ENCODE measurements around the gene ANKS6.

Gene ANKS6

DNA sequence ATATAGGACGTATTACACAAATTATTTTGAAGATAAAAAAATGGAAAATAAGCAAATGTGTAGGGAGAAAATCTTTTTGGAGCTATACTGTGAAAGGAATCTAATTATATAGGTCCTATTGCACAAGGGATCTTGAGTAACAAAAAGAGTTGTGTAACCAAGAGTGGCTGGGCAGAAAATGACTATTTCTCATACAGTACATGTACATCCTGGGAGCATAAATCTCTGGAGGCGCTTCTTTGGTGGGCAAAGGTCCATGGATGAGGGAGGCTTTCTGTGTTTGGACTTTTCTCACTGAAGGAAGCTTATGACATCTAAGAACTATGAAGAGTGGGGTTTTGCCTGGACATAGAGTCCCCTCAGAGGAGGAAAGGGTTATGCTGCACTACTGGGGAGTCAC lies 29.8 kb downstream of the ANKS6 start:
- H3K27ac Mint-ChIP-seq, result no peak overlapping the region
- no peak overlapping the region for H3K4me3 Mint-ChIP-seq
- ATAC-seq (replicated peaks), result no peak
- H3K9me3 Mint-ChIP-seq, result no peaks in the 10 kb centered on the region
- no peaks in the 10 kb centered on the region for H3K27me3 Mint-ChIP-seq
- H3K4me1 Mint-ChIP-seq (ENCODE audit: low read depth in 2 of 2), result no peaks in the 10 kb centered on the region
- no peak for DNase-seq
- H3K36me3 Mint-ChIP-seq (ENCODE audit: insufficient read depth), result no peaks in the 10 kb centered on the region

DNA sequence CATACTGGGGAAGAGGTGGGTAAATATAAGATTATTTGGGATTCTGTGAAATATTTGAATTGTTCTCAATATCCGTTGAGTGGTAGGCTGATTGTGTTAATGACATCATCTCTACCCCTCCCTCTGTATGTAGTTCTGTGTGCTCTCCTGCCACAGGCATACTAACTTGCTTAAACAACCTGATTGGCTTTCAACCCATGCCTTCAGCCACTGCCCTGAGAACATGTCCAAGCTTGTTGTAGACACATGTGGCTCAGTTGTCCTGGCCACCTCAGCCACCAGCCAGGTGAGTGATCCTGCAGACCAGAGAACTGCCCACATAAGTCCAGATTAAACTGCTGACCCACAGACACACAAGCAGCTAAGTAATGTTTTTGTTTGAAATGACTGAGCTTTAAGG lies 31.1 kb downstream of the ANKS6 start:
- Mint-ChIP-seq H3K27me3 (no peaks in the 10 kb centered on the region), H3K27ac (no peak overlapping the region), H3K9me3 (no peaks in the 10 kb centered on the region), H3K4me3 (no peak overlapping the region), H3K4me1 (ENCODE audit: low read depth in 2 of 2) (no peaks in the 10 kb centered on the region), H3K36me3 (ENCODE audit: insufficient read depth) (no peaks in the 10 kb centered on the region)
- no peak for DNase-seq
- no peak for ATAC-seq (replicated peaks)

DNA sequence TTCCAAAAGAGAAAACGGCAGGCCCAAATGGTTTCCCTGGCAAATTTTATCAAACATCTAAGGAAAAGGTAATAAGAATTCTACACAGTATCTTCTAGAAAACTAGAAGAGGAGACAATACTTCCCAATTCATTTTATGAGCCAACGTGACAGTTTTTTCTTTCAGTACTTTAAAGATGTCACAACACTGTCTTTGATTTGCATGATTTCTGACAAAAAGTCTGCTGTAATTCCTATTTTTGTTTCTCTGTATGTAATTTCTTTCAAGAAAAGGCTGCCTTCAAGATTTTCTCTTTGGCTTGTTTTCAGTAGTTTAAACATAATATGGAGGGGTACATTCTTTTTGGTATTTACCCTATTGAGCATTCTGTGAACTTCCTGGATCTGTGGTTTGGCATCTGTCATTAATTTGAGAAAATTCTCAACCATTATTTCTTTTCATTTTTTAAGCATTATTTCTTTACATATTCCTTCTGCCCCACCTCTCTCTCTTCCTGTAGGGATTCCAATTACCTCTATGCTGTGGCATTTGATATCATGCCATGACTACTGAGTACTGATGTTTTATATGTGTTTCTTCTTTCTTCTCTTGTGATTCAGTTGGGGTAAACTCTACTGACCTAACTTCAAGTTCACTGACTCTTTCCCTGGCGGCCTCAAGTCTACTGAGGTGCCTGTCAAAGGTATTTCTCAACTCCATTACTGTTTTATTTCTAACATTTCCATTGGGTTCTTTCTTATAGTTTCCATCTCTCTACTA lies 32.2 kb downstream of the ANKS6 start:
- Mint-ChIP-seq H3K36me3 (ENCODE audit: insufficient read depth) (no peaks in the 10 kb centered on the region), H3K9me3 (no peaks in the 10 kb centered on the region)
- DNase-seq, result no peak

DNA sequence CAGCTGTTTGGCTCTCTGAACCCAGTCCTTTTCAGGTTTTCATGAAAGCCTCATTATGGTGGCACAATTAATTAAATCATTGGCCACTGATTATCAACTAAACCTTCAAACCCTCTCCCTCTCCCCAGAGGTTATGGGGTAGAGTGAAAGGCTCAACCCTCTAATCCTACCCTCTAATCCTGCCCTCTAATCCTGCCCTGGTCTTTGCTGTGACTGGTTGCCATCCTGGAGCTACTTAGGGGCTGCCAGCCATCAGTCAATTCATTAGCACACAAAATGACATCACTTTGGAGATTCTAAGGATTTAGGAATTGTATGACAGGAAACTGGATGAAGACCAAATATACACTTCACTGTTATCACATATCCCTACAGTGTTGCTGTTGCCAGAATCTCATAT lies 36.1 kb downstream of the ANKS6 start:
- no peaks in the 10 kb centered on the region for H3K4me1 Mint-ChIP-seq (ENCODE audit: low read depth in 2 of 2)

More for the DNA sequence above, 32.2 kb downstream of the ANKS6 start:
- no peak overlapping the region for H3K4me3 Mint-ChIP-seq
- no peaks in the 10 kb centered on the region for H3K27me3 Mint-ChIP-seq
- H3K4me1 Mint-ChIP-seq (ENCODE audit: low read depth in 2 of 2), result no peaks in the 10 kb centered on the region
- no peak overlapping the region for H3K27ac Mint-ChIP-seq
- no peak for ATAC-seq (replicated peaks)

DNA sequence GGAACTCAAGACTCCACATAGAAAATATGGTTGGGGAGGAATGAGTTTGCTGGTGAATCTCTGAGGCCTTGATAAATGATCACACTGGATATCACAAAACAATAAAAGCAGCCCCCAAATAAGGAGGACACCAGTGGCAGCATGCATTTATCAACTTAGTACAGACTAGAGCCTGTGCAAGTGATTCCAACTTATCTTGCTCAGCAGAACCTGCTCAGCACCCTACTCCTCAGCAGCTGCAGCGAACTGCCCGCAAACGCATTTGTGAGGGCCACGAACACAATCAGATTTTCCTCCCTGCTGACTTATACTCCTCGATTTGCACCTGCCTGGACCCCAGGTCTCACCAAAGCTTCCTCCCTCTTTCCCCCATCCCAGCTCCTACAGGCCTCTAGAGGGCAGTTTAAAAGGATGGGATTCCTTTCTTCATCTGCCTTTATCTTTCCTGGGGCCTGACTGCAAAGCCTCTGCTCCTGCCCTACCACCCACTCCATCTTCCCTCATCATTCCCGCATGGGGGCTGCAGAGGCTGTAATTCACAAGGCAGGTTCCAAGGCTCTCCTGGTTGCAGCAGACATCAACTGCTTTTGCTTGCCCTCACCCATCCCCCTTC lies 41.2 kb downstream of the ANKS6 start:
- Mint-ChIP-seq H3K27me3 (no peaks in the 10 kb centered on the region), H3K36me3 (ENCODE audit: insufficient read depth) (no peaks in the 10 kb centered on the region), H3K9me3 (no peaks in the 10 kb centered on the region), H3K4me1 (ENCODE audit: low read depth in 2 of 2) (peaks cover 0 to under 1% of the 10 kb centered on the region in 2 donors), H3K27ac (no peak overlapping the region), H3K4me3 (no peak overlapping the region)
- ATAC-seq (replicated peaks), result no peak
- DNase-seq, result no peak

More for the DNA sequence above, 36.1 kb downstream of the ANKS6 start:
- Mint-ChIP-seq H3K27ac (no peak overlapping the region), H3K9me3 (no peaks in the 10 kb centered on the region), H3K27me3 (no peaks in the 10 kb centered on the region), H3K36me3 (ENCODE audit: insufficient read depth) (no peaks in the 10 kb centered on the region), H3K4me3 (no peak overlapping the region)
- ATAC-seq (replicated peaks) (no peak), DNase-seq (no peak)

DNA sequence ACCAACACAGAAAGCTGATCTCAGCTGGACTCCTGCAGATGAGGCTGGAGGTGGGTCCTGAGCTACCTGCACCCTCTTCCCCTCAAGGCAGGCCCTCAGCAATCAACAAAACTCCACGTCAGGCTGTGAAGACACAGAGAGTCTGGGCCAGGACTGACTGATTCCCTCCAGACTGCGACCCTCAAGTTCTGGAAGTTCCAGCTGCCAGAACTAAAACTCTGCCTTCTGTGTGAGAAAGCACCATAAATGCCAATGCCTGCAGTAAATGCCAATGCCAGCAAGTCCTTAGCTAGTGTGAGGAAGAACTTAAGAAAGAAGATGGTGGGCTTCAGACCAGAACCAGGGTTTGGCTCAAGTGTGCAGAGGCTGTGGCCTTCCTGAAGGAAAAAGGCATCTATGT lies 45.1 kb downstream of the ANKS6 start:
- H3K4me3 Mint-ChIP-seq, result no peak overlapping the region
- peaks cover 3% of the 10 kb centered on the region for H3K36me3 Mint-ChIP-seq (ENCODE audit: insufficient read depth)
- H3K27ac Mint-ChIP-seq, result no peak overlapping the region
- H3K9me3 Mint-ChIP-seq, result no peaks in the 10 kb centered on the region
- DNase-seq (no peak), ATAC-seq (replicated peaks) (no peak)
- no peaks in the 10 kb centered on the region for H3K27me3 Mint-ChIP-seq
- H3K4me1 Mint-ChIP-seq (ENCODE audit: low read depth in 2 of 2), result peaks cover 0 to 3% of the 10 kb centered on the region in 2 donors

DNA sequence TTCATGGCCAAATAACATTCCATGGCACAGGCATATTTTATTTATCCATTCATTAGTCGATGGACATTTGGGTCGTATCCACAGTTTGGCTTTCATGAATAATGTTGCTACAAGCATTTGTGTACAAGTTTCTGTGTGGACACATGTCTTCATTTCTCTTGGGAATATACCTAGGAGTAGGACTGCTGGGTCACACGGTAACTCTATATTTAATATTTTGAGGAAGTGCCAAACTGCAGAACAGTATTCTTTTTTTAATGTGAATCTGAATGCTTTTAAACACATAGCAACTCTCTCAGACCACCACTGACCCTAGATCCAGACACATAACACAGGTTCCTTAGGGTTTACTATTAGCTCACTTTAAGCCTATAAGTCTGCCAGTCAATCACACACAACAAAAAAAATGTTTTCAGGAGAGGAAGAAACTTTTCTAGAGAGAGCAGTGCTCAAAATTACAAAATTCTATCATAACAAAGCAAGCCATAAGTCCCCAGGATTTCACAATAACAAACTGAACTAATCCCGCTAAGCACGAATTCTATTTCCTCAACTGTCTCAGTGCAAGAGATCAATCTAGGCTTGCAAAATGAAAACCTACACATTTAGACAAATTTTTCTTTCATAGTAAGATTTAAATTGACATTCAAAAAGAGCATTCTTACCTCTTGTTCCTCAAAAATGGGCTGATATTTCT lies 45.8 kb downstream of the ANKS6 start:
- H3K27me3 Mint-ChIP-seq, result no peaks in the 10 kb centered on the region
- peaks cover 0 to 3% of the 10 kb centered on the region in 2 donors for H3K4me1 Mint-ChIP-seq (ENCODE audit: low read depth in 2 of 2)
- no peak for DNase-seq
- peaks cover 6% of the 10 kb centered on the region for H3K36me3 Mint-ChIP-seq (ENCODE audit: insufficient read depth)
- no peak overlapping the region for H3K4me3 Mint-ChIP-seq
- no peaks in the 10 kb centered on the region for H3K9me3 Mint-ChIP-seq
- no peak for ATAC-seq (replicated peaks)
- peak overlapping the region in 1 of 2 donors; percentile 66 for H3K27ac Mint-ChIP-seq

DNA sequence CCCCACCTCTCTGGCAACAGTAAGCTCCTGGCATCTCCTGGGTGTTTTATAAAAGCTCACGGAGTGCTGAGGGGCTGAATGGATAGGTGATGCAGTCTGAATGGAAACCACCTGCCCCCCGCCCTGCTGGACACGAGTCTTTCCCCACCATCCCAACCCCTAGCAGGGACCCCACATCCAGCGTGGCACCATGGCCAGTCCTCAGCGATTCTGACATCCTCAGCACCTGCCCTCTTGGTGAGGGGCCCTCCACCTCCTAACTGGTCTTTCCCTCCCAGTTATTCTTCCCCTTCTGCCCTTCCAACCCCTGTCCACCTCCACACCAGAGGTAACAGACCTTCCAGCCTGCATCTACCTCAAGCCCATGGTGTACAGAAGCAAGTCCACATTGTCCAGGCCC lies 48.9 kb downstream of the ANKS6 start:
- Mint-ChIP-seq H3K36me3 (ENCODE audit: insufficient read depth) (peaks cover 6% of the 10 kb centered on the region), H3K4me1 (ENCODE audit: low read depth in 2 of 2) (peaks cover 0 to 3% of the 10 kb centered on the region in 2 donors), H3K27me3 (no peaks in the 10 kb centered on the region), H3K27ac (no peak overlapping the region), H3K9me3 (no peaks in the 10 kb centered on the region), H3K4me3 (no peak overlapping the region)
- DNase-seq (no peak), ATAC-seq (replicated peaks) (no peak)

DNA sequence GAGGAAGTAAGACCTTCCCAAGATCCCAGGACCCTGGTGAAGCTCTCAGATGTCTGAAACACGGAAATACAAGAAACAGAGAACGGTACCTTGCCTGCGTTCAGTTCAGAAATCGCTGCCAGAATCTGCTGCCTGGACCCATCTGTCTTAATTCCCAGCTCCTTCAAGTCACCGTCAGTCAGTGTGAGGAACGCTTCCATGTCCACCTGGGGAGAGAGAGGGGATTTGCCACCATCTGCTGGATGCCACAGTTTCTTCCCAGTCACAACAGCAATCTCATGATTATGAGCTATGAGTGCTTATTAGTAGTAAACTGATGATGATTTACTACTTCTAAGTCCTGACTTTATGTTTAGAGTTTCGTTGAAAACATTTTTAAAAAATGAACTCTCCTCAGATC lies 50.9 kb downstream of the ANKS6 start:
- no peak for DNase-seq
- Mint-ChIP-seq H3K4me1 (ENCODE audit: low read depth in 2 of 2) (peaks cover 0 to 3% of the 10 kb centered on the region in 2 donors), H3K27me3 (no peaks in the 10 kb centered on the region), H3K36me3 (ENCODE audit: insufficient read depth) (peaks cover 13% of the 10 kb centered on the region), H3K4me3 (no peak overlapping the region), H3K27ac (no peak overlapping the region), H3K9me3 (no peaks in the 10 kb centered on the region)
- ATAC-seq (replicated peaks), result no peak

DNA sequence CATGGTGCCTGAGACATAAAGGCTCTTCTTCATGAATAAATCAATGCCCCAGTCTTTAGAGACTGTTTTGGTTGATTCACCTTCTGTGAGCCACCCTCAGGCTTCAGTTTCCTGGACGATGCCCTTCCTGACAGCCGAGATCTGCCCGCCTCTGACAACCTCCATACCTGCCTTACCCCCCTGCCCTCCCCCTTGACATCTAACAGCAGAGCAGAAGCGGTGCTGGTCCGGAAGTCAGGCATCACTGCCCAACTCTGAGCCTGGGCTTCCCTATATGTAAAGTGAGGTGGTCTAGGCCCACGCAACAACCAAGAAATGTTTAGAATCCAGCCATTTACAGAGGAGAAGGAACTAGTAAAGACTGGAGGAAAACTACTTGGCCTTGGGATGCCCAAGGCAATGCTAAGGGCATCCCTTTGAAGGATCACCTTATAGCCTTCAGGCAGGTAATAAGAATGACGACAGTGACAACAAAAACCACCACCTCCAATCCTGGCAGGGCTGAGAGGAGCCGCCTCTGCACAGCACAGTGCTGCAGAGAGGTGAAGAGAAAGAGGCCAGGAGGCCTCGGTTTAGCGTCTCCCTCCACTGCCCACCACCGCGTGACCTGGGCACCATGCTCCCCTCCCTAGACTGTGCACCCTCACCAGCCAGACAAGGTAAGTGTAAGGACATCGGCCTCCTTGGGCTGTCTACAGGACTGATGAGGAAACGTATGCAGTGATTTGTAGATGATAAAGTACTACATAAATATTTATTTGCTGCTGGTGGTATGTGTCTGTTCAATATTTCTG lies 52.3 kb downstream of the ANKS6 start:
- no peaks in the 10 kb centered on the region for H3K27me3 Mint-ChIP-seq
- H3K9me3 Mint-ChIP-seq, result no peaks in the 10 kb centered on the region
- no peak overlapping the region for H3K27ac Mint-ChIP-seq
- no peaks in the 10 kb centered on the region for H3K4me1 Mint-ChIP-seq (ENCODE audit: low read depth in 2 of 2)
- ATAC-seq (replicated peaks), result no peak
- H3K36me3 Mint-ChIP-seq (ENCODE audit: insufficient read depth), result peaks cover 13% of the 10 kb centered on the region
- DNase-seq, result no peak
- no peak overlapping the region for H3K4me3 Mint-ChIP-seq

DNA sequence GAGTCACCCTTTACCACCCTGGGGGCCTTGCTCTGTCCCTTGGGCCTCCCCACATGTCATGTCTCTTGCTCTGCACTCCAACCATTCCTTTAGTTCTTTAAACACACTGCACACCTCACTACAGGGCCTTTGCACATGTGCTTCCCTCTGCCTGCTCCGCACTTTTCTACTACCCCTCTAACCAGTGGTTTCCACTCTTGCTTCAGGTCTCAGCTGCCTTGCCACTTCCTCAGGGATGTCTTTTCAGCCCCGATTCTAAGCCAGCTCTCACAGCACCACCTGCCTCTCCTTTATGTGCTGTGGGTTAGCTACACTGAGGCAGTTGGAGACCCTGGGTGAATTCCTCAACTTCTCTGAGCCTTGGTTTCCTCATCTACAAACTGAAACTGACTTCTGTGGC lies 53.0 kb downstream of the ANKS6 start:
- no peaks in the 10 kb centered on the region for H3K27me3 Mint-ChIP-seq
- no peak for DNase-seq
- no peak overlapping the region for H3K4me3 Mint-ChIP-seq
- no peak overlapping the region for H3K27ac Mint-ChIP-seq
- ATAC-seq (replicated peaks), result no peak
- H3K9me3 Mint-ChIP-seq, result no peaks in the 10 kb centered on the region
- no peaks in the 10 kb centered on the region for H3K4me1 Mint-ChIP-seq (ENCODE audit: low read depth in 2 of 2)
- H3K36me3 Mint-ChIP-seq (ENCODE audit: insufficient read depth), result peaks cover 13% of the 10 kb centered on the region

DNA sequence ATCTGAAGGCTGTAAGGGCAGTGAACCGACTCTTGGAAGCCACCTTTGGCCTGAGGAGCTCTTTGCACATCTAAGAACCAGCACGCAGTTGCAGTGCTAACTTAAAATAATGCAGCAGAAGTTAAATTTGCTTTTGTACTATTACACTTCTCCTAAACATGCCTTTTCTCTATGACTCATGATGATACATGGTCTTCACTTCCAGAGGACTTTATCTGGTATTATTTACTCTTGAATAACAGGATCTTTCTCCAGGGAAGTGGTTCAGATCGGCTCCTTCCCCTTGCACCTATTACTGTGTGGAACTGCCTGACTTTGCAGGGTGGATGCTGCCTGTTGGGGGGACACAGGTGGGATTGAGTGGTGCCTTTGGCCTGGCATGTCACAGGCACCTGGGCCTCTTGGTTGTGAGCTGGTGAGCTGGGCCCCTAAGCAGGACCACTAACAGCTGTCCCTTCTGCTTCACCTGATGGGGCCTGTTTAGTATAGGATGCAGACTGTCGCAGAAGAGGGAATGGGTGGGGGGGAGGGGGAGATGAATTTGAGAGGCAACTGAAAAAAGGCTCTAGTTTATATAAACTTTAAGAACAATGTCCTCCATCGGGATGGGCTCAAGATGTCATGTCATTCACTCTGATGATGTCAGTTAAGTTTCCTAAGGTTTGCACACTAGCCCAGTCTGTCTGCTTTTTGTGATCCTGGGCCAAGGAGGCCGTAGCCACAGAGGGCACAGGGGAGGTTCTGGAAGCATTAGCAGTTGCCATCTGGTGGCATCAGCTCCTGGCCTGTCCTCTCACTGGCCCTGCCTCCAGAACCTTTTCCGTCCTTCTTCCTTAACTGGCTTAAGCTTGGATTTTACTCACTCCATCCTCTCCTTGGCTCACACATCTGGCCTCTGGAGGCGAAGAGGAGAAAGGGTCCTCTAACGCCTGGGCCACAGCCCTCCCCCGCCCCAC lies 53.8 kb downstream of the ANKS6 start:
- ATAC-seq (replicated peaks) (no peak), DNase-seq (no peak)
- H3K27me3 Mint-ChIP-seq, result no peaks in the 10 kb centered on the region
- H3K4me1 Mint-ChIP-seq (ENCODE audit: low read depth in 2 of 2), result no peaks in the 10 kb centered on the region
- no peaks in the 10 kb centered on the region for H3K9me3 Mint-ChIP-seq
- H3K27ac Mint-ChIP-seq, result no peak overlapping the region
- no peak overlapping the region for H3K4me3 Mint-ChIP-seq
- peaks cover 13% of the 10 kb centered on the region for H3K36me3 Mint-ChIP-seq (ENCODE audit: insufficient read depth)

All from effector memory CD8-positive, alpha-beta T cell (primary cell).